BE2C (cell line): Measurements from ENCODE around the gene ISLR.
A peak's percentile ranks its signal among the peaks of the same experiment; 100 is the strongest.
"Not testable (repeated sequence)": the region's sequence is repeated elsewhere in the genome, so short reads cannot be mapped to it uniquely, and the experiment has no call there.

Experiments used
- DNase-seq: peaks from one replicate; pipeline ENCODE4 v3.0.0-alpha.2; 2020
- H3K27me3 ChIP-seq: fragments of 250-450 bp; sonication (Bioruptor Pico); 2 replicates; pipeline ENCODE4 v1.5.1; 2020; ENCODE audit warnings: mild to moderate bottlenecking
- H3K36me3 ChIP-seq: fragments of 250-450 bp; sonication (Bioruptor Pico); 2 replicates; pipeline ENCODE4 v1.5.1; 2020; ENCODE audit warnings: mild to moderate bottlenecking
- H3K4me1 ChIP-seq: fragments of 250-450 bp; sonication (Bioruptor Pico); 2 replicates; pipeline ENCODE4 v1.5.1; 2020
- H3K4me3 ChIP-seq: 2 replicates; pipeline ENCODE4 v1.5.1; 2011; ENCODE audit warnings: low read depth, low read length
- H3K9me3 ChIP-seq: fragments of 250-450 bp; sonication (Bioruptor Pico); 2 replicates; pipeline ENCODE4 v1.5.1; 2020
- TF ChIP-seq, protein P1 (sequence below): IDR thresholded peaks from 2 replicates; pipeline ENCODE4 v1.5.1; 2012; ENCODE audit warnings: mild to moderate bottlenecking, low read depth, low read length

Gene ISLR

DNA sequence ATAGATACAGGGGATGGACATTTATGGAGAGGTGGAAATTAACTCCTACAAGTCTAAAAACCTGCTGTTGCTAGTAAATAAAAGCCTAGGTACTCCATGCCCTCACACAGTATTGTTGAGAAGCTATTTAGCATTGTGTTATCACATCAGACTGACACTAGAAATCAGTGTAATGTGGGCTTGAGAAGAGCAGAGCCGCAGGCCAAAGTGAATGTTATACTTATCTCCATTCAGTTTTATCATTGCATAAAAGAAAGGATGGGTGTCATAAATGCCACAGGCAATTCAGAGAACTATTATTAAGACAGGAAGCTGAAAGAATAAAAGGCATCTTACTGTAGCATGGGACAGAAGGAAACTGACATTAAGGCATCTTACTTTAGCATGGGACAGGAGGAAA lies 13.7 kb upstream of the ISLR start:
- TF ChIP-seq, protein P1, sequence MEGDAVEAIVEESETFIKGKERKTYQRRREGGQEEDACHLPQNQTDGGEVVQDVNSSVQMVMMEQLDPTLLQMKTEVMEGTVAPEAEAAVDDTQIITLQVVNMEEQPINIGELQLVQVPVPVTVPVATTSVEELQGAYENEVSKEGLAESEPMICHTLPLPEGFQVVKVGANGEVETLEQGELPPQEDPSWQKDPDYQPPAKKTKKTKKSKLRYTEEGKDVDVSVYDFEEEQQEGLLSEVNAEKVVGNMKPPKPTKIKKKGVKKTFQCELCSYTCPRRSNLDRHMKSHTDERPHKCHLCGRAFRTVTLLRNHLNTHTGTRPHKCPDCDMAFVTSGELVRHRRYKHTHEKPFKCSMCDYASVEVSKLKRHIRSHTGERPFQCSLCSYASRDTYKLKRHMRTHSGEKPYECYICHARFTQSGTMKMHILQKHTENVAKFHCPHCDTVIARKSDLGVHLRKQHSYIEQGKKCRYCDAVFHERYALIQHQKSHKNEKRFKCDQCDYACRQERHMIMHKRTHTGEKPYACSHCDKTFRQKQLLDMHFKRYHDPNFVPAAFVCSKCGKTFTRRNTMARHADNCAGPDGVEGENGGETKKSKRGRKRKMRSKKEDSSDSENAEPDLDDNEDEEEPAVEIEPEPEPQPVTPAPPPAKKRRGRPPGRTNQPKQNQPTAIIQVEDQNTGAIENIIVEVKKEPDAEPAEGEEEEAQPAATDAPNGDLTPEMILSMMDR, result no peak
- peaks cover 46% of the 10 kb centered on the region for H3K4me1 ChIP-seq
- no peaks in the 10 kb centered on the region for H3K9me3 ChIP-seq
- no peak overlapping the region for H3K4me3 ChIP-seq
- no peaks in the 10 kb centered on the region for H3K27me3 ChIP-seq
- H3K36me3 ChIP-seq, result no peaks in the 10 kb centered on the region
- DNase-seq, result no peak

DNA sequence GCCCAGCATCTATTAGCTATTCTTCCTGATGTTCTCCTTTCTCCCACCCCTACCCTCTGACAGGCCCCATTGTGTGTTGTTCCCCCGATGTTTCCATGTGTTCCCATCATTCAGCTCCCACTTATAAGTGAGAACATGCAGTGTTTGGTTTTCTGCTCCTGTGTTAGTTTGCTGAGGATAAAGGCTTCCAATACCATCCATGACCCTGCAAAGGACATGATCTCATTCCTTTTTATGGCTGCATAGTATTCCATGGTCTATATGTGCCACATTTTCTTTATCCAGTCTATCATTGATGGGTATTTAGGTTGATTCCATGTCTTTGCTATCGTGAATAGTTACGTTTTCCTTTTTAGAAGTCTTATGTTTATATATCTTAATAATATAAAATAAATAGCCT lies 13.1 kb upstream of the ISLR start:
- H3K36me3 ChIP-seq, H3K4me3 ChIP-seq, H3K27me3 ChIP-seq, DNase-seq, H3K9me3 ChIP-seq: not testable (repeated sequence)
- peaks cover 40% of the 10 kb centered on the region for H3K4me1 ChIP-seq

DNA sequence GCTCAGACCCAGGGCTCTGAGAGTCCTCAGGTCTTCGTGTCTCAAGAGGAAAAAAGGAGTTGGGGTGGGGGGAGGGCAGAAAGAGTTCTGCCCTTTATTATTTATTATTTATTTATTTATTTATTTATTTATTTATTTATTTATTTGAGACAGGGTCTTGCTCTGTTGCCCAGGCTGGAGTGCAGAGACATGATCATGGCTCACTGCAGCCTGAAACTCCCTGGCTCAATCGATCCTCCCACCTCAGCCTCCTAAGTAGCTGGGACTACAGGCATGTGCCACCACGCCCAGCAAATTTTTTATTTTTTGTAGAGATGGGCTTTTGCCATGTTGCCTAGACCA lies 11.3 kb upstream of the ISLR start:
- not testable (repeated sequence) for DNase-seq, H3K27me3 ChIP-seq, H3K36me3 ChIP-seq, H3K4me3 ChIP-seq, H3K9me3 ChIP-seq
- peaks cover 26% of the 10 kb centered on the region for H3K4me1 ChIP-seq

DNA sequence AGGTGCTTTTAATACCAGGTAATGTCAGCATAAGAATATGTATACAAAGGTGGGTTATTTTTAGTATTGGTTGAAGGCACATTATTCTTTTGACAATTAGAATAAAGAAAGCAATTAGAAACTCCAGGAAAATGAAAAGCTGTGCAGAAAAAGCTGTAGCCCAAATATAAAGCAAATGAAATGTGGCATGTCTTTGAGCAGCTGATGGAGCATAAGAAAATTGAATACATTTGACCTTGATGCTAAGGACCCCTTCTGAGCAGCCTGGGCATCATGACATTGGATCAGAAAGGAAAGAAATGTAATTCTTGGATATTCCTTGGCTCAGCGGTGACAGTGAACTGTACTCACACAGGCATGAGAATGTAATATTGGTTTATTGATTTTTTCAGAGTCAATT lies 8.0 kb upstream of the ISLR start:
- DNase-seq, result no peak
- H3K36me3 ChIP-seq, result no peaks in the 10 kb centered on the region
- no peaks in the 10 kb centered on the region for H3K27me3 ChIP-seq
- no peaks in the 10 kb centered on the region for H3K9me3 ChIP-seq
- TF ChIP-seq, protein P1, result no peak
- peaks cover 12% of the 10 kb centered on the region for H3K4me1 ChIP-seq
- no peak overlapping the region for H3K4me3 ChIP-seq

DNA sequence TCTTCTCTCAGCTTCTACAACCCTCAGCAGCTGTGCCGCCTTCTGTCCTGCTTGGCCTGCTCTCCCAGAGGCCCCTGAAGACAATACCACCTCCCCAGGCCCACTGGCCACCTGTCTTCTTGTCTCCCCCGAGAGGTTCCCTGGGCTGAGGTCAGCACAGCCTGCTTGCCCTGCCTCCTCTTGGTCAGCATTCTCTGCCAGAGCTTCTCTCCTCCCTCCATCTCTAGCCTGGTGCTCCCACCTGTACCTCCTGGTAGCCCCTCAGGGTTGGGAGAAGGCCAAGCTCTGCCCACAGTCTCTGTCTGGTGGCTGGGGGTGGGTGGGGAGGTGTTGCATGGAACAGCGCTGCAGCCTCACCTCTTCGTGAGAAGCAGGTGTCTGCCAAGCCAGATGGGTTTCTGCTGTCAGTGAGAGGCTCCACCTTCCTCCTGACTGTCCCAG lies 5.6 kb upstream of the ISLR start:
- Histone ChIP-seq H3K9me3 (peaks cover 3% of the 10 kb centered on the region; the same call in 1 of the 2 replicates), H3K27me3 (no peaks in the 10 kb centered on the region), H3K4me1 (peaks cover 19% of the 10 kb centered on the region), H3K4me3 (no peak overlapping the region), H3K36me3 (no peaks in the 10 kb centered on the region)
- TF ChIP-seq, protein P1, result no peak
- peak; percentile 16 for DNase-seq

DNA sequence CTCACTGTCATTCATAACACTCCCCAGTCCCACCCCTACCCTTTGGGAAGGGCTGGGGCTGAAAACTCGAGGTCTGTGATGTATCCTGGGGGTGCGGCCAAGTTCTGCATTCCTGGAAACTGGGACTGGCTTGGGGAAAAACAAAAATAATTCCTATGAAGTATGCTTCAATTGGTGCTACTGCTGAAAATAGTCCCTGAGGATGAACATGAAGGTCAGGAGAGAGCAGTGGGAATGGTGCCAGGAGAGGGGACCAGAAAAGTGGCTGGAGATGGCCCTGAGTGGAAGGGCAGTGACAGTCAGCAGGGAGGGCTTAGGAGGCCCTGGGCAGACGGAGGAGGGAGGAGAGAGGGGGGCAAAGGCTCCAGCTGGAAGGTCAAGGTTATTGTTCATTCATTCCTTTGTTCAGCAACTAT lies 4.8 kb upstream of the ISLR start:
- H3K9me3 ChIP-seq, result peaks cover 3% of the 10 kb centered on the region; the same call in 1 of the 2 replicates
- no peak overlapping the region for H3K4me3 ChIP-seq
- peak; percentile 20 for DNase-seq
- H3K4me1 ChIP-seq, result peaks cover 27% of the 10 kb centered on the region
- H3K27me3 ChIP-seq, result no peaks in the 10 kb centered on the region
- TF ChIP-seq, protein P1, result no peak
- no peaks in the 10 kb centered on the region for H3K36me3 ChIP-seq

DNA sequence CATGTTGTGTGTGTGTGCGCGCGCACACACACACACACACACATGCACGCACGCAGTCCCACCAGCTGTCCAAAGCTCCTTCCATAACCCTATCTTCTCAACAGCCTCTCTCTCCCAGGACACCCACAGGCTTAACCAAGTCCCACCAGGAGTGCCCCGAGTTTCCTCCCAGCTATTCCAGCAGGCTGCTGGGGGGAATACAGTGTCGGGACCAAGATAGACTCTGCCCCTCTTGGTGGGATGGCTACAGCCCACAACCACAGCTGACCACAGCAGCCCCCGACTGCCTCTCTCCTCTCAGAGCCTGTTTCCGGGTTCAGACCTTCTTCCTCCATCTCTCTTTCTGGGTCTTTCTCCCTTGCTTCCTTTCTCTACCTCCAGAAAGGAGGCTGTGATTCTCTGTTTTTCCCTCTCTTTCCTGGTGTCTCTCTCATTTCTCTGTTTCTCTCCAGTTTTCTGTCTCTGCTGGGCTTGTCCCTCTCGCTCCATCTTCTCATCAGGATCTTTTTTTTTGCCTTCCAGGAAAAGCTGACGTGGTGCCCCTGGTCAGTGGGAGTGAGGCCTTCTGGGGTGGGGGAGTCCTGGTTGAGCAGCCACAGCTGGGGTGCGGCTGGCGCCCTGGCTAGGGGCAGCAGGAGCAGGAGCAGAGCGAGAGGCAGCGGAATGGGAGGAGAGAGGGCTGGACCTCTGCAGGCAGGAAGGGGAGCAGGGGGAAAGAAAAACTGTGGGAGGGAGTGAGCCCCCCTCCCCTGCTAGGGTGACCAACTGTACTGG lies 3.3 kb upstream of the ISLR start:
- DNase-seq, result peak; percentile 20

More for the DNA sequence above, 3.3 kb upstream of the ISLR start:
- Histone ChIP-seq H3K36me3 (no peaks in the 10 kb centered on the region), H3K4me1 (peaks cover 40% of the 10 kb centered on the region), H3K4me3 (no peak overlapping the region), H3K27me3 (no peaks in the 10 kb centered on the region), H3K9me3 (peaks cover 3% of the 10 kb centered on the region; the same call in 1 of the 2 replicates)
- TF ChIP-seq, protein P1, result no peak
